Hepatocyte (in vitro differentiated cells): ENCODE data around the gene MBNL3. TPM values are rescaled to one million over a fixed set of nuclear protein-coding genes. Genes with fewer than 3 reads are reported as not detected.

Experiments
- DNase-seq: peaks from one replicate; pipeline ENCODE4 v3.0.0-alpha.2; 2016; ENCODE audit warnings: low spot score
- H2AFZ ChIP-seq: fragments of 200-600 bp; sonication (generic); 2 replicates; pipeline ENCODE4 v1.6.0; 2016; ENCODE audit warnings: antibody characterized with exemption, mild to moderate bottlenecking
- H3K27ac ChIP-seq: fragments of 200-600 bp; sonication (generic); 2 replicates; pipeline ENCODE4 v1.5.1; 2016; ENCODE audit warnings: mild to moderate bottlenecking
- H3K27me3 ChIP-seq: fragments of 200-600 bp; sonication (generic); 2 replicates; pipeline ENCODE4 v1.6.1; 2016
- H3K36me3 ChIP-seq: fragments of 200-600 bp; sonication (generic); replicated peaks from 2 replicates; pipeline ENCODE4 v1.5.1; 2016; ENCODE audit warnings: low read depth; ENCODE audit not compliant: insufficient read depth
- H3K4me1 ChIP-seq: fragments of 200-600 bp; sonication (generic); 2 replicates; pipeline ENCODE4 v1.5.1; 2016; ENCODE audit warnings: mild to moderate bottlenecking, moderate library complexity; ENCODE audit not compliant: insufficient read depth
- H3K4me2 ChIP-seq: fragments of 200-600 bp; sonication (generic); 2 replicates; pipeline ENCODE4 v1.6.0; 2016
- H3K4me3 ChIP-seq: fragments of 200-600 bp; sonication (generic); 2 replicates; pipeline ENCODE4 v1.5.1; 2016; ENCODE audit warnings: mild to moderate bottlenecking
- H3K79me2 ChIP-seq: fragments of 200-600 bp; sonication (generic); 2 replicates; pipeline ENCODE4 v1.6.0; 2017; ENCODE audit warnings: mild to moderate bottlenecking
- H3K9me2 ChIP-seq: fragments of 200-600 bp; sonication (generic); replicated peaks from 2 replicates; pipeline ENCODE4 v1.6.0; 2017; ENCODE audit warnings: mild to moderate bottlenecking; ENCODE audit not compliant: insufficient read depth
- H3K9me3 ChIP-seq: fragments of 200-600 bp; sonication (generic); 2 replicates; pipeline ENCODE4 v1.5.1; 2016; ENCODE audit warnings: low read depth, mild to moderate bottlenecking
- H4K20me1 ChIP-seq: fragments of 200-600 bp; sonication (generic); 2 replicates; pipeline ENCODE4 v1.6.0; 2016; ENCODE audit warnings: mild to moderate bottlenecking; ENCODE audit not compliant: insufficient read depth, poor library complexity, severe bottlenecking
- EZH2 ChIP-seq: fragments of 200-600 bp; sonication (generic); IDR thresholded peaks from 2 replicates; pipeline ENCODE4 v1.6.1; 2016; ENCODE audit warnings: antibody characterized with exemption, mild to moderate bottlenecking, borderline replicate concordance
- EZH2phosphoT487 ChIP-seq: fragments of 200-600 bp; sonication (generic); IDR thresholded peaks from one replicate; pipeline ENCODE4 v1.6.1; 2018; ENCODE audit warnings: antibody characterized with exemption, mild to moderate bottlenecking, low read depth, moderate library complexity; ENCODE audit not compliant: unreplicated experiment, severe bottlenecking
- WGBS: methylation state at CpG from one replicate; pipeline ENCODE4 v1.1.6; 2016; ENCODE audit warnings: low lambda C conversion rate; ENCODE audit errors: missing lambda C conversion rate; 5-methylcytosine and 5-hydroxymethylcytosine counted together
- polyA plus RNA-seq: library from polyadenylated mRNA; unstranded; fragments of >200 nt; fragmentation: Nextera tagmentation; extraction: Ambion mirVana; gene quantifications from 2 replicates; pipeline ENCODE4 v1.2.1, GENCODE V29; 2016
- total RNA-seq: library from RNA; depleted of rRNA; stranded (reverse); fragments of >200 nt; gene quantifications from 2 replicates; pipeline ENCODE4 v1.2.3, GENCODE V29; 2014
- TF ChIP-seq, protein P1 (sequence below): fragments of 200-600 bp; sonication (generic); IDR thresholded peaks from 2 replicates; pipeline ENCODE4 v1.5.1; 2016; ENCODE audit warnings: antibody characterized with exemption, mild to moderate bottlenecking; ENCODE audit not compliant: poor library complexity

MBNL3 gene
- total and polyA plus RNA-seq, 2 experiments from 2014 or later = 9.6 to 90.5 TPM

DNA sequence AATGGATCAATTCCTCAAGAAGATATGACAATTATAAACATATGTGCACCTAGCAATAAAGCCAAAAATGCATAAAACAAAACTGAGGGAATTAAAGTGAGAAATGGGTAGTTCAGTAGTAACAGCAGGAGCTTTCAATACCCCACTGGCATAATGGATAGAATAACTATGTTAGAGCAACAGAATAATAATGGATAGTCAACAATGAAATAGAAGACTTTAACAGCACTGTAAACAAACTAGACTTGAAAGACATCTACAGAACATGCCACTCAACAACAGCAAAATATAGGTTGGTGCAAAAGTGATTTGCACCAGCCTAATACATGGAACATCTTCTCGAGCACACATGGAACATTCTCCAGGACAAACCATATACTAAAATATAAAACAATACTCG lies 20.0 kb upstream of the MBNL3 start:
- WGBS = 78% methylated on average over 2 of the region's 2 CpGs

DNA sequence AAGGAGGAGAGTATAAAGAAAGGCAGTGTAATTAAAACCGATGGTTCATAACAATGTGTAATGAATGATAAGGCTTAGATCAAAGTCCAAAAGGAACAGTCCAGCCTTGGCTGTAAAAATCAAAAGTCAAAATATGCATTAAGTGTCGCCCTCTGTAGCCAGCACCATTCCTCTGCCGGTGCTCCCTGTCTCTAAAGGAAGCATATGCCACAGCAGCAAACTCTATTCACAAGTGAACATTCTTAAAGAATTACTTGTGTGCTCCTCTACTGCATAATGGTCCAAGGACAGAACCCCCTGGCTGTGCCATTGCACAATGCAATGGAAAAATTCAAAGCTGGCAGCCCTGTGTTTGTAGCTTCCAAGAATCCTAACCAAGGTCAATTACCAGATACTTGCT lies 16.3 kb upstream of the MBNL3 start:
- H3K27ac ChIP-seq = no peak overlapping the region
- peak; percentile 11 for DNase-seq
- H3K27me3 ChIP-seq = no peaks in the 10 kb centered on the region
- no peaks in the 10 kb centered on the region for H3K36me3 ChIP-seq
- TF ChIP-seq, protein P1, sequence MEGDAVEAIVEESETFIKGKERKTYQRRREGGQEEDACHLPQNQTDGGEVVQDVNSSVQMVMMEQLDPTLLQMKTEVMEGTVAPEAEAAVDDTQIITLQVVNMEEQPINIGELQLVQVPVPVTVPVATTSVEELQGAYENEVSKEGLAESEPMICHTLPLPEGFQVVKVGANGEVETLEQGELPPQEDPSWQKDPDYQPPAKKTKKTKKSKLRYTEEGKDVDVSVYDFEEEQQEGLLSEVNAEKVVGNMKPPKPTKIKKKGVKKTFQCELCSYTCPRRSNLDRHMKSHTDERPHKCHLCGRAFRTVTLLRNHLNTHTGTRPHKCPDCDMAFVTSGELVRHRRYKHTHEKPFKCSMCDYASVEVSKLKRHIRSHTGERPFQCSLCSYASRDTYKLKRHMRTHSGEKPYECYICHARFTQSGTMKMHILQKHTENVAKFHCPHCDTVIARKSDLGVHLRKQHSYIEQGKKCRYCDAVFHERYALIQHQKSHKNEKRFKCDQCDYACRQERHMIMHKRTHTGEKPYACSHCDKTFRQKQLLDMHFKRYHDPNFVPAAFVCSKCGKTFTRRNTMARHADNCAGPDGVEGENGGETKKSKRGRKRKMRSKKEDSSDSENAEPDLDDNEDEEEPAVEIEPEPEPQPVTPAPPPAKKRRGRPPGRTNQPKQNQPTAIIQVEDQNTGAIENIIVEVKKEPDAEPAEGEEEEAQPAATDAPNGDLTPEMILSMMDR = peak; percentile 6
- TF ChIP-seq EZH2phosphoT487 = no peak
- H2AFZ ChIP-seq = no peak overlapping the region
- H3K9me3 ChIP-seq = no peaks in the 10 kb centered on the region
- H3K4me3 ChIP-seq = no peak overlapping the region
- H3K79me2 ChIP-seq = no peaks in the 10 kb centered on the region
- H4K20me1 ChIP-seq = no peaks in the 10 kb centered on the region
- H3K4me1 ChIP-seq = no peaks in the 10 kb centered on the region
- WGBS = 58% methylated on average over 3 of the region's 3 CpGs
- H3K9me2 ChIP-seq = no peaks in the 10 kb centered on the region
- no peak overlapping the region for H3K4me2 ChIP-seq

More for the DNA sequence above, 20.0 kb upstream of the MBNL3 start:
- Histone ChIP-seq H3K27ac (no peak overlapping the region), H3K9me3 (no peaks in the 10 kb centered on the region), H3K9me2 (no peaks in the 10 kb centered on the region), H2AFZ (no peak overlapping the region), H3K4me2 (no peak overlapping the region), H3K4me3 (no peak overlapping the region), H3K4me1 (no peaks in the 10 kb centered on the region), H3K79me2 (no peaks in the 10 kb centered on the region), H3K36me3 (no peaks in the 10 kb centered on the region), H4K20me1 (no peaks in the 10 kb centered on the region), H3K27me3 (no peaks in the 10 kb centered on the region)
- TF ChIP-seq EZH2 (no peak), EZH2phosphoT487 (no peak)
- TF ChIP-seq, protein P1 = no peak
- no peak for DNase-seq

DNA sequence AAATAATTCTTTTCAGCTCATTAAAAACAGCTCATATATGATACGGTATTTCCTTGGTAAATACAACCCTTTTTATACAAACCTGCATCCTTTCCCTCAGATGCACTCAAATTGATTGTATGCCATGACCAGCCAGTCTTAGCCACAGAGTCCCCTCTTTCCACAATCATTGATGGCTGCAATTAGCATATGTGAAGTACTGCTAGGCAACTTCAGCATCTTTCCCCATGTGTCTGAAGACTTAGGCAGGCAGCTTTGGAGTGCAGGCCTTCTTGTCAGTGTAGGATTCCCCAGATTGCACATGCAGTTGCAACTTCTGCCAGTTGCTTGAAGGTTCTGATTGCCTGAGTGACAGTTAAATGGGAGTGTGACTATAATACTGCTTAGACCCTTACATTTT lies 15.6 kb upstream of the MBNL3 start:
- H4K20me1 ChIP-seq = no peaks in the 10 kb centered on the region
- H2AFZ ChIP-seq = no peak overlapping the region
- H3K4me1 ChIP-seq = no peaks in the 10 kb centered on the region
- H3K9me2 ChIP-seq = no peaks in the 10 kb centered on the region
- WGBS = 61% methylated on average over 1 of the region's 1 CpG
- no peaks in the 10 kb centered on the region for H3K9me3 ChIP-seq
- H3K27me3 ChIP-seq = no peaks in the 10 kb centered on the region
- H3K4me2 ChIP-seq = peak overlapping the region; percentile 11
- H3K4me3 ChIP-seq = no peak overlapping the region
- TF ChIP-seq, protein P1 = no peak
- TF ChIP-seq EZH2phosphoT487 (no peak), EZH2 (no peak)
- DNase-seq = no peak
- H3K79me2 ChIP-seq = no peaks in the 10 kb centered on the region
- peak overlapping the region; percentile 22 for H3K27ac ChIP-seq
- no peaks in the 10 kb centered on the region for H3K36me3 ChIP-seq

DNA sequence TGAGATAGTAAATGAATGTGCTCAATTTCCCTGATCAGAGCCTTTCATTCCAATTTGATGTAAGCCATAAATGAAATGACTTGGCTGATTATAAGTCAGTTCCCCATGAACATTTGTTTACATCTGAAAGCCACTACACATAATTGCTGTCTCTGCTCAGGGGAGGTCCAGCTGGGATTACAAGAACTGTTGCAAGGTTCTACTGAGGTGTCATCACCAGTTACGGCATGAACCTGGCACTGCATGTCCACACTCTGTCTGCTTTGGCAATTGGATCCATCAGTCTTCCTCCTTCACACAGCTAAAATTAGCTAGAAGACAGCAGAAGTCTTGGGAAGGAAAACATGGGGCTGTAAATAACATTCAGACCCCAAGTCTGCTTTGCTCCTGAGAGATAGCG lies 12.8 kb upstream of the MBNL3 start:
- H3K79me2 ChIP-seq = no peaks in the 10 kb centered on the region
- no peaks in the 10 kb centered on the region for H3K4me1 ChIP-seq
- H3K9me2 ChIP-seq = no peaks in the 10 kb centered on the region
- H4K20me1 ChIP-seq = no peaks in the 10 kb centered on the region
- no peak overlapping the region for H3K4me3 ChIP-seq
- no peaks in the 10 kb centered on the region for H3K36me3 ChIP-seq
- no peak for DNase-seq
- no peaks in the 10 kb centered on the region for H3K27me3 ChIP-seq
- whole genome bisulfite sequencing = 80% methylated on average over 2 of the region's 2 CpGs
- no peak overlapping the region for H3K27ac ChIP-seq
- H2AFZ ChIP-seq = no peak overlapping the region
- no peak overlapping the region for H3K4me2 ChIP-seq
- H3K9me3 ChIP-seq = no peaks in the 10 kb centered on the region
- TF ChIP-seq, protein P1 = no peak
- TF ChIP-seq EZH2 = no peak
- no peak for TF ChIP-seq EZH2phosphoT487
